Measurements from ENCODE around the gene CFAP74. TPM values are rescaled to one million over a fixed set of nuclear protein-coding genes. Genes with fewer than 3 reads are reported as not detected.

The CFAP74 gene
- total and polyA plus RNA-seq, 2 donors (not counting 3 experiments of a cell fraction or from before 2014, with no cell fraction given): not detected

GRCh38 chr1:1940123-1940425 lies 63.5 kb downstream of the CFAP74 start:
- TF ChIP-seq JUN (IDR thresholded peaks at IDR 0.05; ENCODE audit: borderline replicate concordance, insufficient read depth, insufficient read length, low read depth) (no peak), MAX (IDR thresholded peaks at IDR 0.05; ENCODE audit: insufficient read depth, insufficient read length) (no peak), EZH2 (IDR thresholded peaks at IDR 0.05; ENCODE audit: borderline replicate concordance, low read depth, low read length, severe bottlenecking) (no peak), MYC (IDR thresholded peaks at IDR 0.05; ENCODE audit: low read depth, low read length) (no peak), CTCF (IDR thresholded peaks at IDR 0.05; ENCODE audit: extremely low read depth in 1 of 2, insufficient read depth in 1 of 2, low read depth in 1 of 2, low read length in 2 of 2) (no peak), POLR2A (IDR thresholded peaks at IDR 0.05; ENCODE audit: low read depth, low read length) (no peak), GATA2 (IDR thresholded peaks at IDR 0.05; ENCODE audit: insufficient read depth, insufficient read length, low read depth, low read length) (no peak), POLR2AphosphoS5 (IDR thresholded peaks at IDR 0.05; ENCODE audit: insufficient read depth, low read depth, low read length) (no peak), FOS (IDR thresholded peaks at IDR 0.05; ENCODE audit: borderline replicate concordance, insufficient read depth, low read length) (no peak)
- no peaks in the 10 kb centered on the region for H3K4me1 ChIP-seq (ENCODE audit: control insufficient read depth, extremely low read depth, insufficient read depth, low read length)
- FAIRE-seq (no peak), DNase-seq (ENCODE audit: low read depth, low spot score) (no peak)
- dilution Hi-C loops (cut with MboI; ENCODE audit: extremely low pct_ligation_motif_present, low sequenced_read_pairs): no loop called here
- no peak overlapping the region for H3K4me2 ChIP-seq (ENCODE audit: insufficient read depth, low read length)
- H3K27me3 ChIP-seq (ENCODE audit: control insufficient read depth in 2 of 2, insufficient read depth in 2 of 2, low read length in 2 of 2): no peaks in the 10 kb centered on the region
- ChIA-PET POLR2A (no interaction called here), CTCF (no interaction called here)
- no peaks in the 10 kb centered on the region for H3K9me3 ChIP-seq (replicated peaks; ENCODE audit: control insufficient read depth, insufficient read depth, low read length)
- H3K9me1 ChIP-seq (replicated peaks; ENCODE audit: control insufficient read depth, extremely low read depth, insufficient read depth, low read length): no peaks in the 10 kb centered on the region
- intact Hi-C loops (cut with micrococcal nuclease): no loop called here
- no peaks in the 10 kb centered on the region for H3K79me2 ChIP-seq (ENCODE audit: control insufficient read depth, insufficient read depth, low read length)
- BruUV-seq (replicated peaks): no TSS peak
- no peak overlapping the region for H3K4me3 ChIP-seq (replicated peaks in 1 of 3; ENCODE audit: insufficient read depth in 1 of 3, low read depth in 1 of 3, low read length in 3 of 3)
- H2AFZ ChIP-seq (ENCODE audit: low read depth, low read length): no peak overlapping the region
- H3K9ac ChIP-seq (replicated peaks; ENCODE audit: extremely low read depth, insufficient read depth, low read length): no peak overlapping the region
- H4K20me1 ChIP-seq (replicated peaks; ENCODE audit: control insufficient read depth, extremely low read depth, insufficient read depth, low read length): no peaks in the 10 kb centered on the region
- H3K36me3 ChIP-seq (ENCODE audit: control insufficient read depth in 2 of 2, extremely low read depth in 1 of 2, insufficient read depth in 2 of 2, low read length in 2 of 2): no peaks in the 10 kb centered on the region
- no peak overlapping the region for H3K27ac ChIP-seq (ENCODE audit: insufficient read depth, low read depth, low read length)

Data from endothelial cell of umbilical vein (primary cell).